Measurements from ENCODE around the gene ZNF438. TPM values are rescaled to one million over a fixed set of nuclear protein-coding genes. Genes with fewer than 3 reads are reported as not detected.

Gene ZNF438
- total RNA-seq, 6 experiments from 2014 or later, result 3.0 to 4.6 (median 3.9) TPM

- Mint-ChIP-seq H3K36me3 (ENCODE audit: low read depth) (no peaks in the 10 kb centered on the region), H3K4me1 (ENCODE audit: low read depth) (peaks cover 45% of the 10 kb centered on the region), H3K4me3 (no peak overlapping the region), H3K27ac (no peak overlapping the region; the same call in 1 of the 2 replicates), H3K9me3 (no peaks in the 10 kb centered on the region), H3K27me3 (ENCODE audit: insufficient read depth) (no peaks in the 10 kb centered on the region)
- no peak for TF ChIP-seq CTCF (IDR thresholded peaks at IDR 0.05)
- no peak for DNase-seq
Measured at GRCh38 chr10:31070025-31070424, 38.4 kb upstream of the ZNF438 start.

GRCh38 chr10:31069411-31069810 is 37.7 kb upstream of the ZNF438 start:
- no peak for DNase-seq
- no peaks in the 10 kb centered on the region for H3K36me3 Mint-ChIP-seq (ENCODE audit: low read depth)
- no peaks in the 10 kb centered on the region for H3K27me3 Mint-ChIP-seq (ENCODE audit: insufficient read depth)
- no peak overlapping the region for H3K4me3 Mint-ChIP-seq
- no peak for TF ChIP-seq CTCF (IDR thresholded peaks at IDR 0.05)
- no peaks in the 10 kb centered on the region for H3K9me3 Mint-ChIP-seq
- no peak overlapping the region for H3K27ac Mint-ChIP-seq
- H3K4me1 Mint-ChIP-seq (ENCODE audit: low read depth), result peaks cover 45% of the 10 kb centered on the region

GRCh38 chr10:31064348-31064747 is 32.7 kb upstream of the ZNF438 start:
- no peaks in the 10 kb centered on the region for H3K36me3 Mint-ChIP-seq (ENCODE audit: low read depth)
- DNase-seq, result peak; percentile 50
- H3K27ac Mint-ChIP-seq, result peak overlapping the region; percentile 84
- TF ChIP-seq CTCF (IDR thresholded peaks at IDR 0.05), result no peak
- H3K9me3 Mint-ChIP-seq, result no peaks in the 10 kb centered on the region
- H3K4me1 Mint-ChIP-seq (ENCODE audit: low read depth), result peaks cover 38% of the 10 kb centered on the region
- H3K27me3 Mint-ChIP-seq (ENCODE audit: insufficient read depth), result no peaks in the 10 kb centered on the region
- peak overlapping the region; percentile 57 for H3K4me3 Mint-ChIP-seq

- H3K4me3 Mint-ChIP-seq, result peak overlapping the region; percentile 57
- no peak for DNase-seq
- H3K4me1 Mint-ChIP-seq (ENCODE audit: low read depth), result peaks cover 43% of the 10 kb centered on the region
- no peaks in the 10 kb centered on the region for H3K9me3 Mint-ChIP-seq
- no peaks in the 10 kb centered on the region for H3K36me3 Mint-ChIP-seq (ENCODE audit: low read depth)
- H3K27ac Mint-ChIP-seq, result peak overlapping the region; percentile 84
- H3K27me3 Mint-ChIP-seq (ENCODE audit: insufficient read depth), result no peaks in the 10 kb centered on the region
- no peak for TF ChIP-seq CTCF (IDR thresholded peaks at IDR 0.05)
Measured at GRCh38 chr10:31063841-31064240, 32.2 kb upstream of the ZNF438 start.

- Mint-ChIP-seq H3K9me3 (no peaks in the 10 kb centered on the region), H3K27me3 (ENCODE audit: insufficient read depth) (no peaks in the 10 kb centered on the region), H3K4me3 (peak overlapping the region; percentile 31; the same call in 1 of the 2 replicates), H3K36me3 (ENCODE audit: low read depth) (no peaks in the 10 kb centered on the region), H3K27ac (peak overlapping the region; percentile 51; the same call in 1 of the 2 replicates), H3K4me1 (ENCODE audit: low read depth) (peaks cover 48% of the 10 kb centered on the region)
- no peak for TF ChIP-seq CTCF (IDR thresholded peaks at IDR 0.05)
- DNase-seq, result no peak
Measured at GRCh38 chr10:31062856-31063255, 31.2 kb upstream of the ZNF438 start.

GRCh38 chr10:31061941-31062340 is 30.3 kb upstream of the ZNF438 start:
- Mint-ChIP-seq H3K4me1 (ENCODE audit: low read depth) (peaks cover 48% of the 10 kb centered on the region), H3K9me3 (no peaks in the 10 kb centered on the region), H3K27me3 (ENCODE audit: insufficient read depth) (no peaks in the 10 kb centered on the region), H3K4me3 (no peak overlapping the region), H3K36me3 (ENCODE audit: low read depth) (no peaks in the 10 kb centered on the region), H3K27ac (no peak overlapping the region; the same call in 1 of the 2 replicates)
- no peak for TF ChIP-seq CTCF (IDR thresholded peaks at IDR 0.05)
- no peak for DNase-seq

Measured in HFFc6 (cell line).